Measurements from ENCODE around the gene PCCA.

PCCA gene

GRCh38 chr13:100528353-100528752, 439.5 kb downstream of the PCCA start:
- Histone ChIP-seq H3K23ac (ENCODE audit: low read length) (no peak overlapping the region), H2AK5ac (ENCODE audit: low read length) (no peak overlapping the region), H2BK12ac (ENCODE audit: low read length) (no peak overlapping the region), H3K4me1 (ENCODE audit: control insufficient read depth in 1 of 2, insufficient read depth in 2 of 2, low read length in 2 of 2) (peaks cover 17 to 18% of the 10 kb centered on the region in 2 experiments), H4K8ac (ENCODE audit: low read depth, low read length) (no peak overlapping the region), H3K4me2 (ENCODE audit: low read length) (no peak overlapping the region), H4K12ac (ENCODE audit: low read depth, low read length) (no peak overlapping the region), H3K9ac (ENCODE audit: low read length) (no peak overlapping the region), H3K14ac (ENCODE audit: low read length) (no peak overlapping the region), H2AFZ (ENCODE audit: insufficient read depth, low read length, poor library complexity) (no peak overlapping the region), H3K79me2 (ENCODE audit: control insufficient read depth, insufficient read depth, low read length, poor library complexity) (no peaks in the 10 kb centered on the region), H2BK5ac (ENCODE audit: low read depth, low read length, poor library complexity) (no peak overlapping the region), H3K27ac (ENCODE audit: low read depth, low read length) (no peak overlapping the region), H3K79me1 (ENCODE audit: low read length) (peaks cover 2% of the 10 kb centered on the region), H2BK120ac (ENCODE audit: insufficient read depth, low read length, poor library complexity) (no peak overlapping the region), H3K18ac (ENCODE audit: low read length) (no peak overlapping the region), H4K91ac (ENCODE audit: low read depth, low read length) (no peak overlapping the region), H3K9me3 (ENCODE audit: insufficient read depth, low read depth, low read length) (no peaks in the 10 kb centered on the region), H3K36me3 (ENCODE audit: control insufficient read depth in 1 of 2, insufficient read depth in 2 of 2, low read length in 2 of 2) (peaks cover 4 to 5% of the 10 kb centered on the region in 2 experiments), H3K27me3 (ENCODE audit: insufficient read depth, low read length) (no peaks in the 10 kb centered on the region), H3K4ac (ENCODE audit: low read depth, low read length) (no peak overlapping the region), H3K4me3 (ENCODE audit: low read depth, low read length) (no peak overlapping the region)
- no CpG with 5 or more reads among the region's 9 CpGs for WGBS (ENCODE audit: extremely low coverage, insufficient coverage, insufficient read length)
- DNase-seq, result no peak

GRCh38 chr13:100528820-100529219, 439.9 kb downstream of the PCCA start:
- Histone ChIP-seq H3K14ac (ENCODE audit: low read length) (no peak overlapping the region), H3K4me3 (ENCODE audit: low read depth, low read length) (no peak overlapping the region), H3K18ac (ENCODE audit: low read length) (no peak overlapping the region), H2BK120ac (ENCODE audit: insufficient read depth, low read length, poor library complexity) (no peak overlapping the region), H3K9ac (ENCODE audit: low read length) (no peak overlapping the region), H3K79me2 (ENCODE audit: control insufficient read depth, insufficient read depth, low read length, poor library complexity) (no peaks in the 10 kb centered on the region), H3K27ac (ENCODE audit: low read depth, low read length) (no peak overlapping the region), H3K9me3 (ENCODE audit: insufficient read depth, low read depth, low read length) (no peaks in the 10 kb centered on the region), H3K23ac (ENCODE audit: low read length) (no peak overlapping the region), H3K79me1 (ENCODE audit: low read length) (peaks cover 2% of the 10 kb centered on the region), H3K4ac (ENCODE audit: low read depth, low read length) (no peak overlapping the region), H2AFZ (ENCODE audit: insufficient read depth, low read length, poor library complexity) (no peak overlapping the region), H2BK12ac (ENCODE audit: low read length) (no peak overlapping the region), H4K91ac (ENCODE audit: low read depth, low read length) (no peak overlapping the region), H4K12ac (ENCODE audit: low read depth, low read length) (no peak overlapping the region), H4K8ac (ENCODE audit: low read depth, low read length) (no peak overlapping the region), H3K4me1 (ENCODE audit: control insufficient read depth in 1 of 2, insufficient read depth in 2 of 2, low read length in 2 of 2) (peaks cover 17 to 18% of the 10 kb centered on the region in 2 experiments), H3K27me3 (ENCODE audit: insufficient read depth, low read length) (no peaks in the 10 kb centered on the region), H3K4me2 (ENCODE audit: low read length) (no peak overlapping the region), H2BK5ac (ENCODE audit: low read depth, low read length, poor library complexity) (no peak overlapping the region), H3K36me3 (ENCODE audit: control insufficient read depth in 1 of 2, insufficient read depth in 2 of 2, low read length in 2 of 2) (peaks cover 4 to 5% of the 10 kb centered on the region in 2 experiments), H2AK5ac (ENCODE audit: low read length) (no peak overlapping the region)
- no peak for DNase-seq
- no CpG with 5 or more reads among the region's 11 CpGs for WGBS (ENCODE audit: extremely low coverage, insufficient coverage, insufficient read length)

GRCh38 chr13:100529666-100530377, 440.9 kb downstream of the PCCA start:
- H3K36me3 ChIP-seq (ENCODE audit: control insufficient read depth in 1 of 2, insufficient read depth in 2 of 2, low read length in 2 of 2), result peaks cover 4 to 5% of the 10 kb centered on the region in 2 experiments
- no peak overlapping the region for H2BK12ac ChIP-seq (ENCODE audit: low read length)
- no peak overlapping the region for H3K18ac ChIP-seq (ENCODE audit: low read length)
- H3K9me3 ChIP-seq (ENCODE audit: insufficient read depth, low read depth, low read length), result peaks cover 2% of the 10 kb centered on the region
- no peak overlapping the region for H4K91ac ChIP-seq (ENCODE audit: low read depth, low read length)
- H3K23ac ChIP-seq (ENCODE audit: low read length), result no peak overlapping the region
- WGBS (ENCODE audit: extremely low coverage, insufficient coverage, insufficient read length), result no CpG with 5 or more reads among the region's 15 CpGs
- H3K14ac ChIP-seq (ENCODE audit: low read length), result no peak overlapping the region
- no peak overlapping the region for H2AK5ac ChIP-seq (ENCODE audit: low read length)
- H3K79me2 ChIP-seq (ENCODE audit: control insufficient read depth, insufficient read depth, low read length, poor library complexity), result no peaks in the 10 kb centered on the region
- H3K9ac ChIP-seq (ENCODE audit: low read length), result no peak overlapping the region
- H3K4me3 ChIP-seq (ENCODE audit: low read depth, low read length), result no peak overlapping the region
- H3K4me2 ChIP-seq (ENCODE audit: low read length), result no peak overlapping the region
- H2BK5ac ChIP-seq (ENCODE audit: low read depth, low read length, poor library complexity), result no peak overlapping the region
- H3K79me1 ChIP-seq (ENCODE audit: low read length), result peaks cover 2% of the 10 kb centered on the region
- peaks cover 17 to 18% of the 10 kb centered on the region in 2 experiments for H3K4me1 ChIP-seq (ENCODE audit: control insufficient read depth in 1 of 2, insufficient read depth in 2 of 2, low read length in 2 of 2)
- H3K27ac ChIP-seq (ENCODE audit: low read depth, low read length), result no peak overlapping the region
- no peak overlapping the region for H4K12ac ChIP-seq (ENCODE audit: low read depth, low read length)
- no peak overlapping the region for H4K8ac ChIP-seq (ENCODE audit: low read depth, low read length)
- H3K4ac ChIP-seq (ENCODE audit: low read depth, low read length), result no peak overlapping the region
- DNase-seq, result no peak
- no peak overlapping the region for H2AFZ ChIP-seq (ENCODE audit: insufficient read depth, low read length, poor library complexity)
- H2BK120ac ChIP-seq (ENCODE audit: insufficient read depth, low read length, poor library complexity), result no peak overlapping the region
- no peaks in the 10 kb centered on the region for H3K27me3 ChIP-seq (ENCODE audit: insufficient read depth, low read length)

- Histone ChIP-seq H3K4me1 (ENCODE audit: control insufficient read depth in 1 of 2, insufficient read depth in 2 of 2, low read length in 2 of 2) (peaks cover 11 to 12% of the 10 kb centered on the region in 2 experiments), H2BK5ac (ENCODE audit: low read depth, low read length, poor library complexity) (no peak overlapping the region), H3K4ac (ENCODE audit: low read depth, low read length) (no peak overlapping the region), H2AFZ (ENCODE audit: insufficient read depth, low read length, poor library complexity) (no peak overlapping the region), H3K18ac (ENCODE audit: low read length) (no peak overlapping the region), H4K12ac (ENCODE audit: low read depth, low read length) (no peak overlapping the region), H3K79me1 (ENCODE audit: low read length) (peaks cover 2% of the 10 kb centered on the region), H4K8ac (ENCODE audit: low read depth, low read length) (no peak overlapping the region), H3K23ac (ENCODE audit: low read length) (no peak overlapping the region), H2AK5ac (ENCODE audit: low read length) (no peak overlapping the region), H3K79me2 (ENCODE audit: control insufficient read depth, insufficient read depth, low read length, poor library complexity) (no peaks in the 10 kb centered on the region), H3K36me3 (ENCODE audit: control insufficient read depth in 1 of 2, insufficient read depth in 2 of 2, low read length in 2 of 2) (peaks cover 4 to 5% of the 10 kb centered on the region in 2 experiments), H2BK12ac (ENCODE audit: low read length) (no peak overlapping the region), H2BK120ac (ENCODE audit: insufficient read depth, low read length, poor library complexity) (no peak overlapping the region), H3K9ac (ENCODE audit: low read length) (no peak overlapping the region), H4K91ac (ENCODE audit: low read depth, low read length) (no peak overlapping the region), H3K4me2 (ENCODE audit: low read length) (no peak overlapping the region), H3K4me3 (ENCODE audit: low read depth, low read length) (no peak overlapping the region), H3K14ac (ENCODE audit: low read length) (no peak overlapping the region), H3K27me3 (ENCODE audit: insufficient read depth, low read length) (no peaks in the 10 kb centered on the region), H3K9me3 (ENCODE audit: insufficient read depth, low read depth, low read length) (peaks cover 4% of the 10 kb centered on the region), H3K27ac (ENCODE audit: low read depth, low read length) (no peak overlapping the region)
- WGBS (ENCODE audit: extremely low coverage, insufficient coverage, insufficient read length), result no CpG with 5 or more reads among the region's 11 CpGs
- DNase-seq, result no peak
These were observed 441.8 kb downstream of the PCCA start for GRCh38 chr13:100530671-100531213.
